Endothelial cell (in vitro differentiated cells): ENCODE results near the gene BZW2. TPM values are rescaled to one million over a fixed set of nuclear protein-coding genes. Genes with fewer than 3 reads are reported as not detected.

Experiments used
- DNase-seq: peaks from one replicate; pipeline ENCODE4 v3.0.0; 2021; ENCODE audit warnings: low spot score
- H3K27ac Mint-ChIP-seq: one replicate; pipeline ENCODE4 v1.8.0; 2021; ENCODE audit warnings: mixed read lengths, inconsistent platforms; ENCODE audit not compliant: unreplicated experiment
- H3K27me3 Mint-ChIP-seq: one replicate; pipeline ENCODE4 v1.8.0; 2021; ENCODE audit warnings: mild to moderate bottlenecking, moderate library complexity, mixed read lengths, inconsistent platforms; ENCODE audit not compliant: unreplicated experiment
- H3K36me3 Mint-ChIP-seq: one replicate; pipeline ENCODE4 v1.8.0; 2021; ENCODE audit warnings: mild to moderate bottlenecking, low read depth, mixed read lengths, inconsistent platforms; ENCODE audit not compliant: unreplicated experiment
- H3K4me1 Mint-ChIP-seq: one replicate; pipeline ENCODE4 v1.8.0; 2021; ENCODE audit warnings: mild to moderate bottlenecking, mixed read lengths, inconsistent platforms; ENCODE audit not compliant: unreplicated experiment
- H3K4me3 Mint-ChIP-seq: one replicate; pipeline ENCODE4 v1.8.0; 2021; ENCODE audit warnings: mild to moderate bottlenecking, mixed read lengths, inconsistent platforms; ENCODE audit not compliant: unreplicated experiment
- H3K9me3 Mint-ChIP-seq: one replicate; pipeline ENCODE4 v1.8.0; 2021; ENCODE audit warnings: mixed read lengths, inconsistent platforms; ENCODE audit not compliant: unreplicated experiment
- CTCF ChIP-seq: fragments of 200-600 bp; sonication (generic); IDR thresholded peaks from one replicate; pipeline ENCODE4 v1.5.0; 2021; ENCODE audit warnings: antibody characterized with exemption; ENCODE audit not compliant: unreplicated experiment
- total RNA-seq: library from RNA; stranded (reverse); fragmentation: NEBNext Ultra II Directional; extraction: Animal tissue kit (Norgen Biotek cat#: 25700); gene quantifications from one replicate; pipeline ENCODE4 v1.2.1, GENCODE V29; 2021; ENCODE audit not compliant: unreplicated experiment

The BZW2 gene
- total RNA-seq, 1 donor from 2014 or later, result 141 TPM

DNA sequence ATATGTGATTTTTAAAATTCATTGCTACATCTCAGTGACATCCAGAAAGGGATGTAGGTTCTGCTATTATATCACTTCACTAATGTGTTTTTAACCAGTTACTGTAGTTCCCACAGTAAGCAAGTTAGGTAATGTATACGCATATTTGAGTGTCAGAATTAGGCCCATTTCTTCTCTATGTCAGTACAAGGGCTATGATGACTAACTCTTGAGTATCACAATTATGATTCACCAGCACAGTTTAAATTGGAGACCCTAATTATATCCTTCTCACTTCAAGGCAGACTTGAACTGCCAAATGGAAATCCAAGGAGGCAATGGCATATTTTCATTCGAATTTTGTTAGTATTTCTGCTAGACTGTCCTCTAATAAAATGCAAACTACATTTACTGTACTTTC is 23.6 kb downstream of the BZW2 start:
- DNase-seq, result no peak
- Mint-ChIP-seq H3K27ac (no peak overlapping the region), H3K36me3 (peaks cover 30% of the 10 kb centered on the region), H3K4me1 (peaks cover 5% of the 10 kb centered on the region), H3K4me3 (no peak overlapping the region), H3K27me3 (peaks cover 4% of the 10 kb centered on the region), H3K9me3 (no peaks in the 10 kb centered on the region)
- no peak for TF ChIP-seq CTCF

DNA sequence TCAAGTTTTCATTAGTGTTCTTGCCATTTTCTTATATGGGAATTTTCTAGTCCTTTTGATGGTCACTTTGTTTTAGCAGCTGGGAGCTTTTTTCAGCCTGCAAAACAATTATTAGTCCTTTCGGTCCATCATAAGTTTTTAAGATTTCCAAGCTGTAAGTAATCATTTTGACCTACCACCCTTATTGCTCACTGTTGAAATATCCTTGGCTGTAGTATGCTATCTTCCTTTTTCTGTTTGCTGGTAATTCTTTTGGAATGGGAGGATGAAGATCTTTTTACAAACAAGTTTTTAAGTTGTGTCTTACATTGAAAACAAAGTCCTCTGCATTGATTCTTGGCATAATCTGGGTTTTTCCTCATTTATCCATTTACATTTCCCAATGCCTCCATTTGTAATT is 24.0 kb downstream of the BZW2 start:
- Mint-ChIP-seq H3K4me3 (no peak overlapping the region), H3K27me3 (peaks cover 4% of the 10 kb centered on the region), H3K9me3 (no peaks in the 10 kb centered on the region), H3K4me1 (peaks cover 5% of the 10 kb centered on the region), H3K36me3 (peaks cover 31% of the 10 kb centered on the region), H3K27ac (no peak overlapping the region)
- no peak for TF ChIP-seq CTCF
- DNase-seq, result no peak

GRCh38 chr7:16670731-16671344 is 24.9 kb downstream of the BZW2 start:
- Mint-ChIP-seq H3K4me1 (peaks cover 5% of the 10 kb centered on the region), H3K9me3 (no peaks in the 10 kb centered on the region), H3K36me3 (peaks cover 30% of the 10 kb centered on the region), H3K27ac (no peak overlapping the region), H3K4me3 (peak overlapping the region; percentile 21), H3K27me3 (peaks cover 4% of the 10 kb centered on the region)
- no peak for DNase-seq
- no peak for TF ChIP-seq CTCF

- H3K4me1 Mint-ChIP-seq, result peaks cover 5% of the 10 kb centered on the region
- H3K36me3 Mint-ChIP-seq, result peaks cover 33% of the 10 kb centered on the region
- H3K27me3 Mint-ChIP-seq, result peaks cover 2% of the 10 kb centered on the region
- TF ChIP-seq CTCF, result no peak
- H3K9me3 Mint-ChIP-seq, result no peaks in the 10 kb centered on the region
- H3K4me3 Mint-ChIP-seq, result no peak overlapping the region
- no peak for DNase-seq
- H3K27ac Mint-ChIP-seq, result no peak overlapping the region
Observed at GRCh38 chr7:16671811-16672210, 25.8 kb downstream of the BZW2 start.

GRCh38 chr7:16675277-16675676 is 29.3 kb downstream of the BZW2 start:
- Mint-ChIP-seq H3K4me1 (peaks cover 11% of the 10 kb centered on the region), H3K9me3 (no peaks in the 10 kb centered on the region), H3K27me3 (peaks cover 2% of the 10 kb centered on the region), H3K27ac (no peak overlapping the region), H3K4me3 (no peak overlapping the region), H3K36me3 (peaks cover 48% of the 10 kb centered on the region)
- TF ChIP-seq CTCF, result no peak
- no peak for DNase-seq
